Lower leg skin (tissue), 4 donors: ENCODE measurements around the gene PPP4R1. TPM values are rescaled to one million over a fixed set of nuclear protein-coding genes. Genes with fewer than 3 reads are reported as not detected.

Experiments
- DNase-seq, 2 donors: peaks; one replicate each; pipeline ENCODE4 v3.0.0-alpha.2; 2019; ENCODE audit warnings: low spot score in 2 of 2
- H3K4me3 ChIP-seq: fragments of 200-600 bp; sonication (generic); 2 replicates; pipeline ENCODE4 v1.5.1; 2017; ENCODE audit warnings: mild to moderate bottlenecking, low read depth; ENCODE audit not compliant: poor library complexity, severe bottlenecking
- POLR2A ChIP-seq, 2 donors: fragments of 450-650 bp; IDR thresholded peaks; one replicate each; pipeline ENCODE4 v1.6.1; 2016 to 2017; ENCODE audit warnings: antibody characterized with exemption in 2 of 2, mild to moderate bottlenecking in 1 of 2, moderate library complexity in 1 of 2
- WGBS, 2 donors: methylation state at CpG; one replicate each; pipeline ENCODE4 v1.1.5; 2018; 5-methylcytosine and 5-hydroxymethylcytosine counted together
- intact Hi-C: fragments of 100-400 bp; cut with DNase I; formaldehyde crosslinking; loops from one replicate; pipeline ENCODE4 v1.15.0; 2023; ENCODE audit warnings: low total_unique reads
- total RNA-seq, 4 donors: library from RNA; depleted of rRNA; stranded (reverse); fragments of >200 nt; gene quantifications; one replicate each; pipeline ENCODE4 v1.1.0, GENCODE V29; 2016
- TF ChIP-seq, protein P1 (sequence below), 3 donors: fragments of 450-650 bp; IDR thresholded peaks; one replicate each; pipeline ENCODE4 v1.5.1; 2016; ENCODE audit warnings: antibody characterized with exemption in 3 of 3, mild to moderate bottlenecking in 3 of 3, moderate library complexity in 2 of 3

The PPP4R1 gene
- total RNA-seq, 4 donors from 2014 or later, result 50.0 to 129 (median 68.0) TPM

DNA sequence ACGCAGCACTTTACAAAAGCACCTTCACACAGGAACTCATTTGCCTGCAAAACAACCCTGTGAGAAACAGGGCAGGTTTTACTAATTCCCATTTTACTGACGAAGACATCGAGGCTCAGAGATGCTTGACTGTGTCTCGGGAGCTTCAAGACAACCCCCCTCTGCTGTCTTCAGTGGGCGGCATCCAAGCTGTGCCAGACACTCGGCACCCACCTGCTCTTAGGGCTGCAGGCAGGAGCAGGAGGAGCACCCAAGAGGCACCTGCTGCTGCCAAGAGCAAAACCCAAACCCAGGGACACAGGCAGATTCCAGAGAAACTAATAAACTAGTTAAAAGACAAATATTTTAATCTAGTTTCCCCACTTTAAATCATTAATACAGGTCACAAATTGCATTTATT lies 67.9 kb downstream of the PPP4R1 start:
- intact Hi-C loops, result no loop called here
- no peak for TF ChIP-seq POLR2A (IDR thresholded peaks at IDR 0.05)
- TF ChIP-seq, protein P1, sequence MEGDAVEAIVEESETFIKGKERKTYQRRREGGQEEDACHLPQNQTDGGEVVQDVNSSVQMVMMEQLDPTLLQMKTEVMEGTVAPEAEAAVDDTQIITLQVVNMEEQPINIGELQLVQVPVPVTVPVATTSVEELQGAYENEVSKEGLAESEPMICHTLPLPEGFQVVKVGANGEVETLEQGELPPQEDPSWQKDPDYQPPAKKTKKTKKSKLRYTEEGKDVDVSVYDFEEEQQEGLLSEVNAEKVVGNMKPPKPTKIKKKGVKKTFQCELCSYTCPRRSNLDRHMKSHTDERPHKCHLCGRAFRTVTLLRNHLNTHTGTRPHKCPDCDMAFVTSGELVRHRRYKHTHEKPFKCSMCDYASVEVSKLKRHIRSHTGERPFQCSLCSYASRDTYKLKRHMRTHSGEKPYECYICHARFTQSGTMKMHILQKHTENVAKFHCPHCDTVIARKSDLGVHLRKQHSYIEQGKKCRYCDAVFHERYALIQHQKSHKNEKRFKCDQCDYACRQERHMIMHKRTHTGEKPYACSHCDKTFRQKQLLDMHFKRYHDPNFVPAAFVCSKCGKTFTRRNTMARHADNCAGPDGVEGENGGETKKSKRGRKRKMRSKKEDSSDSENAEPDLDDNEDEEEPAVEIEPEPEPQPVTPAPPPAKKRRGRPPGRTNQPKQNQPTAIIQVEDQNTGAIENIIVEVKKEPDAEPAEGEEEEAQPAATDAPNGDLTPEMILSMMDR (IDR thresholded peaks at IDR 0.05), result no peak
- H3K4me3 ChIP-seq, result no peak overlapping the region
- 82 to 86% methylated on average over 6 of the region's 6 CpGs for WGBS, 2 donors
- no peak for DNase-seq

DNA sequence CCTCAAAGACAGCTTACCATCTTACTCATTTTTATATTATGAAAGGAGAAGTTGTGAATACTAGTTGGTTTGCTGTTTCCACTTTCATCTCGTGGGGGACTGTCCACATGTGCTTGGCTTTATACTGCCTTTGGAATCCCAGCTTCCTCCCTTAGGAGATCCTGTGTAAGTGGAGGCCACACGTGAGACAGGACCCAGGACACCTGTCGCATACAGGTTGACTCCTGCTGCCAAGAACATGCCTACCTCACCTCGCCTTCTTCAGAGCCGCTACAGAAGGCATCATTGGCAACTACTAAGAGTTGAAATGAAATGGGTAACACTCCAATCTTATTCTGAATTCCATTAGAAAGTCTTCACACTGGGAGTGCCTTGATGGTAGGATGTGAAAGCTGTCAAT lies 69.3 kb downstream of the PPP4R1 start:
- 65 to 67% methylated on average over 5 of the region's 5 CpGs for WGBS, 2 donors
- intact Hi-C loops, result no loop called here
- H3K4me3 ChIP-seq, result no peak overlapping the region
- TF ChIP-seq, protein P1 (IDR thresholded peaks at IDR 0.05), result no peak
- no peak for TF ChIP-seq POLR2A (IDR thresholded peaks at IDR 0.05)
- no peak for DNase-seq

DNA sequence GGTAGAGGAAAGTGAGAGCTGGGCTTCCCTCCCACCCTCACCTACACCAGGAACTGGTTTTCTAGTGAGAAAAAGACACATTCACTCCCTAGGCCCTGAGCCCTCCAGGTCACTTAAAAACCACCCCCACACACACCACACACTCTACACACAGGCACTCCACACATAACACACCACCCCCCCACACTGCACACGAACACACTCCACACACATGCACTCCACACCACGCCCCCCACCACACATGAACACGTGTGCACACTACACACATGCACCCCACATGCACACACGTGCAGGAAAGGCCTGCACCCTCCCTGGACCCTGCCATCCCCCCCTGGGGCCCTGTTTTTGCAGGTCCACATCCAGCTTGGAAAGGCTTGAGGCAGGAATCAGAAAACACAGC lies 71.4 kb downstream of the PPP4R1 start:
- TF ChIP-seq, protein P1 (IDR thresholded peaks at IDR 0.05), result no peak
- TF ChIP-seq POLR2A (IDR thresholded peaks at IDR 0.05), result no peak
- DNase-seq, result no peak
- no peak overlapping the region for H3K4me3 ChIP-seq
- intact Hi-C loops, result no loop called here
- WGBS, 2 donors, result 75 to 78% methylated on average over 4 of the region's 4 CpGs

DNA sequence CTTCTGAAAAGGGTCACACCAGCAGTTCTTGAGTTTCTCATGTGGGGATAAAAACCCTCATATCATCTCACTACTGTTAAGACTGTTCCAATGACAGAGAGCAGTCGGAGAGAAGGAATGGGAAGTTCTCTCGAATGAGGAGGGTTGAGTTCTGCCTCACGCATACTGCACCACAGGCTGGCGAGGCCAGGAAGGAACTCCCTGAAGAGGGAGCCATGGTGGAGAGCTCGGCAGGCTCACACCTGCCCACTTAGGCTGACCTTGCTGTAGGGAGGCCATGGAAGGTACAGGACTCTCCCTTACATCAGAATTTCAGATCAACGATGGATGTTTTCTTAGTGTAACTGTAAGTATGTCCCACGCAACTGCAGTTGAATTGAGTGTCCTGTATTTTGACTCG lies 74.4 kb downstream of the PPP4R1 start:
- WGBS, 2 donors, result 88 to 93% methylated on average over 8 of the region's 8 CpGs
- H3K4me3 ChIP-seq, result no peak overlapping the region
- intact Hi-C loops, result no loop called here
- TF ChIP-seq, protein P1 (IDR thresholded peaks at IDR 0.05), result no peak
- no peak for TF ChIP-seq POLR2A (IDR thresholded peaks at IDR 0.05)
- no peak for DNase-seq

DNA sequence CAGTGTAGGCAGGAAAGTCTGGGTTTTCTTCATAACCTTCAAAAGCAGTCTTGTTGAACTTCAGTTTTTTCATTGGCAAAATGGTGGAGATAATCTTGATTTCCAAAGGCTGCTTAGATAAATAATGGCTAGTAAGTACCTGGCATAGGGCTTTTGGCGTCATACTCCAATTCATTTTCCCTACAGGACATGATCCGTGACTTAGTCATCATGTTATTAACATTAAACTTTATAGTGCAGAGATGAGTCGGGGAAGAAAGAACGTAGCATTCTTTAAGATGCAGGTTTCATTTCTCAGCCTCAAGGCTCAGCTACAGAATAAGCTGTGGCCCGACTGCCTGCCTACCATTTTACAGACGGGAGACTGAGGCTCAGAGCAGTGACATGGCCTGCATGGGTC lies 75.1 kb downstream of the PPP4R1 start:
- H3K4me3 ChIP-seq, result no peak overlapping the region
- intact Hi-C loops, result no loop called here
- 52 to 58% methylated on average over 6 of the region's 6 CpGs for WGBS, 2 donors
- TF ChIP-seq, protein P1 (IDR thresholded peaks at IDR 0.05), result no peak
- TF ChIP-seq POLR2A (IDR thresholded peaks at IDR 0.05), result no peak
- no peak for DNase-seq

DNA sequence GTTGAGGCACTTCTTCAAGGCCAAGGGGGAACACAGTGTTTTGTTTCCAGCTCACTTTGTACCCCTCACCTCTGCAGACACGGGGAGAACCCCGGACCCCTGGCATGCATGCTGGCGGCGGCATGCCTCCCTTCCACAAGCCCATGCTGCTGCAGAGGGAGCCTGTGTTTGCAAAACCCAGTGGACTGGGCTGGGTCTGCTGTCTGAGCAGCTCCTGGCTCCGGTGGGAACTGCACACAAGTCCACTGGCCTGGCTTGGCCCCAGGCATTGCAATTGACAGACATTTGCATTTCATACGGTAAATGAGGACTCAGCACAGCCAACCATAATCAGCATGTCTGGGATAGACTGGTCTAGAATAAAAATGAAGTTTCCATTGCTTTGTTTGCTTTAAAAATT lies 76.7 kb downstream of the PPP4R1 start:
- no peak overlapping the region for H3K4me3 ChIP-seq
- DNase-seq, result no peak
- intact Hi-C loops, result no loop called here
- no peak for TF ChIP-seq POLR2A (IDR thresholded peaks at IDR 0.05)
- TF ChIP-seq, protein P1 (IDR thresholded peaks at IDR 0.05), result no peak
- WGBS, 2 donors, result 77 to 87% methylated on average over 6 of the region's 6 CpGs
